ENCODE results near the gene GFY.

- TF ChIP-seq CTCF (IDR thresholded peaks at IDR 0.05; ENCODE audit: insufficient read depth, low read depth, low read length) (no peak), EZH2 (IDR thresholded peaks at IDR 0.05; ENCODE audit: insufficient read depth, low read length) (no peak)
These were observed 34.2 kb upstream of the GFY start for GRCh38 chr19:49390929-49391359.

Data from astrocyte (in vitro differentiated cells and primary cell).